Measurements from ENCODE around the gene MAP2K2. TPM values are rescaled to one million over a fixed set of nuclear protein-coding genes. Genes with fewer than 3 reads are reported as not detected.

MAP2K2 gene
- total RNA-seq, 1 experiment from 2014 or later = 126 TPM

DNA sequence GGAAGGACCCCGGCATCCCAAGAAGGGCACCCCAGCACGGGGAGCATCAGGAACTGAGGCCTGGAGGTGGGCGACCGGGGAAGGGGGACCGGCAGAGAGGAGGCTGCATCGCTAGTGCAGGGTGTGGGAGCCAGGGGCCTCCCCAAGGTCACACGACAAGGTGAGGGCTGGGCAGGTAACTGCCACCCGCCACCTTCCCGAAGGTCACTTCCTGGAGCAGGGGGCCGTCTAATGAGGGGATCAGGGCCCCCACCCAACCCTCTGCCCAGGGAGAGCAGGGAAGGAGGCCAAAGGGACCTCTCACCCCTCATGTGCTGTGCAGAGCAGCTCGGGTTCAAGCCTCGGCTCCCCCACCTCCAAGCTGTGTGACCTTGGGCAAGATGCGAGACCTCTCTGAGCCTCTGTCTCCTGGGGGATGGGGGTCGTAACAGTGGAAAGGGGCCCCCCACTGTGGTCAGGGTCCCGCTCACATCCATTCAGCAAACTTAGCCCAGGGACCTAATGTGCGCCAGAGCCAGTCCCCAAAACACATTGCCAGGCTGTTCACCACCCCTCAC, 63.2 kb downstream of the MAP2K2 start:
- no peak for DNase-seq (ENCODE audit: low read depth)

DNA sequence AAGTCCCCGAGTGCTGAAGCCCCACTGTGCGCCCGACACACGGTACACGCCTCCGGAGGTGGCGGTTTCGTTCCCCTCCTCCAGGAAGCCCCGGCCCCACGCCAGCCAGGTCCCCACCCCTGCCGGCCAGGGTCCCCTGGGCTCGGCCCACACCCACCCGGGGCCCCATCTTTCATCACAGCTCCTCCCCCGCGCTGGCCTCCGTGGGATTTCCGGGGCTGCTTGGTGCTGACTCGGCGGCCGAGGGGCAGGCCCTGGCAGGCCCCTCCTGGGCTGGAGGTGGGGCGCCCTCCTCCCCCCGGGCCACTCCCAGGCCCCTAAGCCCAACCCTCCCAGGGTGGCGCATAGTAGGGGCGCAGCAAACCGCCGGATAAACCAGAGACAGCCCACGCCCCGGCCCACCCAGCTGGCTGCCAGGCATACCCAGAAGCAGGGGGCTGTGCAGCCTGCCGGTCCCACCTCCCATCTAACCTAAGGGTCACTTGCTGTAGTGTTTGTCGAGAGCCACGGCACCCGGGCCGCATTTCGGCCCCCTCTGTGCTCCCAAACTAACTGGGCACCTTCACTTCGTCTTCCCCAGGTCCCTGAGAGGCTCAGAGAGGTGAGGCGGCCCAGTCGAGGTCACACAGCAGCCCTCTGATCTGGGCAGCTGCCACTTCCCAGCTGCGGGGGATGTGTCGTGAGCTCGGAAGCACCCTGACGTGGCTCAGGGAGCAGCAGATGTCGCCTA, 63.9 kb downstream of the MAP2K2 start:
- DNase-seq (ENCODE audit: low read depth) = no peak

DNA sequence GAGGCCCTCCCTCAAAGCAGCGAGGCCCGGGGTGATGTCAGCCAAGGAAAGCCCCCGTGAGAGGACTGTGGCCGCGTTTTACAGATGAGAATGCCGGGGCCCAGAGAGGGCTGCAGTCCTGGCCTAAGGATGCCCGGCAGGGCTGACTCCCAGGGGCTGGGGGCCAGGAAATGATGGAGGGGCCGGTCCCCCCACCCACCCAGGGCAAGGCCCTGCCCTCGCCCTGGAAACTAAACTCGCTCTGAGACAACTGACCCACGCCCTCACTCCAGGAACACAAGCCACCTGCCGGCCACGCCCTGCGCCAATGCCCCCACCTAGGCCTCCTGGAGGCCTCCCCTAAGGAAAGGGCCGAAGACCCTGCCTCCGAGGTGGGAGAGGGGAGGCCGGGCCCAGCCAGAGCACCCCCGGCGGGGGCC, 64.5 kb downstream of the MAP2K2 start:
- no peak for DNase-seq (ENCODE audit: low read depth)

DNA sequence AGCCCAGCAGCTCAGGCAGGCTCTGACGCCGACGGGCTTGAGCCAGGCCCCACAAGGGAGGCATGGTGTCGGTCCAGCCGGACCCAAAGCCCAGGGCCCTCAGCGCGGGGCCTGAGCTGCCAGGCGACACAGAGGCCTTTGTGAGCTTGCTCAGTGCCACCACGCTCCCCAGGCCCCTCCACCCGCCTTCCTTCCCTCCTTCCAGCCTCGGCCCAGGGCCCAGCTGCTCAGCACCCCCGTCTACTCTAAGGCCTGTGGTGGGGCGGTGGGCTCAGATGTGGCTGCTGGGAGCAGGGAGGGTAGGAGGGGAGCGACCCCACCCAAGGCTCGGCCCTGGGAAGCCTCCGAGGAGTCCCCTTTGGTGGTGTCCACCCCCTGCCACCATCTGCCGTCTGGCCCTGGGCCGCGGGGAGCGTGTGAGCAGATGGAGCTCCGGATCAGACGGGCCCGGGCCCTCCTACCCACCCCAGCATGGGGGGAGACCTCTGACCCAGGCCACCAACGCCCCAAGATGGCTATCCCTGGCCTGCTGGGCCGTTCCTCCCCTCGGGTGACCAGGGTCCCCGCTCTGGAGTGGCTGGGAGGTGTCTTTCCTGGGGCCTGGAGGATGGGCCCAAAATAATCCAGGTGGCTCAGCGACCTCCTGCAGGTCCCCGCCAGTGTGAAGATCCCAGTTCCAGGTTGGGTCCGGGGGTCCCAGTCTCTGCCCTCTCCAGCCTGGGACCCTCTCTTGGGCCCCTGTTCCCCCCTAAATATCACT, 65.0 kb downstream of the MAP2K2 start:
- peak; percentile 26 for DNase-seq (ENCODE audit: low read depth)

DNA sequence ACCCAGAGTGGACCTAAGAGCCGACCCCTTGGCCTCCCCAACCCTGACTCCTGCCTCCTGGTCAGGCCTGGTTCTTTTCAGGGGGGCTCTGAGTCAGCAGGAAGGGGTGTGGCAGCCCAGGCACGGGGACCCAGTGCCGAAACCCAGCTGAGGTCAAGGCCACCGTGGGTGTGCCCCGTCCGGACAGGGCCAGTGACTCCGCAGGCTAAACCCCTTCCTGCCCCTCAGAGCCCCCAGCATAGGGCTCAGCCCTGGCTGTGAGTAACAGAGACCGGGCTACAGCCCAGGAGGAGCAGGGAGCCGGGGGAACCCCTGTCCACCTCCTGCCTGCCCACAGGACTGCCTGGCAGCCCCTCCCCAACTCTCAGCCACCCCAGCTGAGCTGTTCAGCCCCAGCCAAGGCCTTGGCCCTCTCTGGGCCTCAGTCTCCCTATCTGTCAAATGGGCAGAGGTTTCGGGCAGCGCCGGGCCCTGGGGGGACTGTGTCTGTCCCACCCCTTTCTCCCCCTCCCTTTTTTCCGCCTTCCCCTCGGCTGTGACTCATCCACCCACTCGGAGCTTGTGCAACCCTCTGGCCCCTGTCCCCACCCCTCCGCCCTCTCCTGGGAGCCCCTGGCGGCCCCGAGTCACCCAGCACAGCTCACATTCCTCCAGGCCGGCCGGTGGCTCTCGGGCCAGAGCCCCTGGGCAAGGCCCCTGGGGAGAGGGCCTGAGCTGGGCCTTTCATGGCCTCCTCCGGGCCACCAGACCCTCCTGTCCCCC, 65.8 kb downstream of the MAP2K2 start:
- peak; percentile 94 for DNase-seq (ENCODE audit: low read depth)

DNA sequence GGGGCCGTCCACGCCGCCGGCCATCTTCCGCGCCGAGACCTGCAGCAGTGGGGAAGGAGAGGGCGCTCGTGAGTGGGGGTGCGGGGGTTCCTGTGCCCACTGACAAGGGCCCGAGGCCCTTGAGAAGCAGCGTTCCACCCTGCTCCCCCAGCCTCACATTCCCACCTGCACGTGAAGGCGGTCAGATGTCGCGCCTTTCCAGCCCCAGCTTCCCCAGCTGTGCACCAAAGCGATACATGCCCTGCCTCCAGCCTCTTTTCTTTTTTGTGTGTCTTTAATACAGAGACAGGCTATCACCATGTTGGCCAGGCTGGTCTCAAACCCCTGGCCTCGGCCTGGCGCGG, 68.7 kb downstream of the MAP2K2 start:
- no peak for DNase-seq (ENCODE audit: low read depth)

DNA sequence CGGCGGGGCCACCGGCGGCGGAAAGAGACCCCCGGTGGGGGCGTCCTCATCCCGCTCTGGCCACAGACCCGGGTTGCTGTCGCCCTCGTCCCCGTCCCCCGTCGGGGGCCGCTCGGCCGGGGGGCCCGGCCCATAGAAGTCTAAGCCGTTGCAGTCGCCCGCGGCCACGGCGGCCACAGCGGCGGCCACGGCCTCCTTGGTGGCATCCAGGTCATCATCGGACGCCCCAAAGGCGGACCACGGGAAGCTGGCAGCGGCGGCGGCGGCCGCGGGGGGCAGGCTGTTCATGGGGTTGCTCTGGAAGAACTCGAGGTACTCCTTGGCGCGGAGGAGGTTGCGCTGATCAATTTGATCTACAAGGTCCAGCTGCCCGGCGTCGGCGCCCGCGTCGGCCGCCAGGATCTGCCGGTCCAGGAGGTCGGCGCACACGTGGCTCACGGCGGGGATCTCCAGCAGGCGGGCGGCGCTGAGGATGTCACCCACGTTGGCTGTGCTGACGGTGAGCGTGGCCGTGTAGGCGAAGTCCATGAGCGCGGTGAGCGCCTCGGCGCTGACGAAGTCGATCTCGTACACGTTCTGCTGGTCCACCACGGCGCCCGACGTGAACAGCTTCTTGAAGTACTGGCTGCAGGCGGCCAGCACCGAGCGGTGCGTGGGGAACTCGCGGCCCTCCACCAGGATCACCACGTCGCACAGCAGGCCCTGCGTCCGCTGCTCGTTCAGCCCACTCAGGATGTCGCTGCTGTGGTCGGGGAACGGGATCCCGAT, 69.3 kb downstream of the MAP2K2 start:
- no peak for DNase-seq (ENCODE audit: low read depth)

DNA sequence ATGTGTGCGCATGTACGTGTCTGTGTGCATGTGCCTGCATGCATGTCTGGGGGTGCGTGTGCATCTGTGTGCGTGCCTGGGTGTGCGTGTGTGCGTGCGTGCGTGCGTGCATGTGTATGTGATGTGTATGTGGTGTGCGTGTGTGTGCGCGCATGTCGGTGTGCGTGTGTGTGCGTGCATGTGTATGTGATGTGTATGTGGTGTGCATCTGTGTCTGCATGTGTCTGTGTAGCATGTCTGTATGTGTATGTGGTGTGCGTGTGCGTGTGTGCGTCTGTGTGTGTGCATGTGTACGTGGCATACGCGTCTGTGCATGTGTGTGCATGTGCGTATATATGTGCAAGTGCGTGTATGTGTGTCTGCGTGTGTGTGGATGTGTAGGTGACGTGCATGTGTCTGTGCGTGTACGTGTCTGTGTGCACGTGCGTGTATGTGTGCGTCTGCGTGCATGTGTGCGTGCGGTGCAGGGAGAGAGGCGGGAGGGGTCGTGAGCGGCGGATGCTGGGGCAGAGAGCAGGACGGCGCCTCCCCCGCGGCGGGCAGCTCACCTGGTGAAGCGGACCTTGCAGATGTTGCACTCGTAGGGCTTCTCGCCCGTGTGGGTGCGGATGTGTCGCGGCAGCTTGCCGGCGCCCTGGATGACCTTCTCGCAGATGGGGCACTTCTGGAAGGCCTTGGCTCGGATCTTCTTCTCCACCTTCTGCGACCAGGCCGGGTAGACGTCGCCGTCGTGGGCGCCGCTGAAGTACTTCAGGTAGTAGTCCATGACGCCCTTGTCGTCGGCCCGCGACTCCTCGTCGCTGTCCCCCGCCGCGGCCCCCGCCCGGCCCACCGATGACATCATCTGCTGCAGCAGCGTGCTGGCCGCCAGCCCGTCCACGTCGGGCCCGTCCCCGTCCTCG, 70.2 kb downstream of the MAP2K2 start:
- DNase-seq (ENCODE audit: low read depth) = no peak

DNA sequence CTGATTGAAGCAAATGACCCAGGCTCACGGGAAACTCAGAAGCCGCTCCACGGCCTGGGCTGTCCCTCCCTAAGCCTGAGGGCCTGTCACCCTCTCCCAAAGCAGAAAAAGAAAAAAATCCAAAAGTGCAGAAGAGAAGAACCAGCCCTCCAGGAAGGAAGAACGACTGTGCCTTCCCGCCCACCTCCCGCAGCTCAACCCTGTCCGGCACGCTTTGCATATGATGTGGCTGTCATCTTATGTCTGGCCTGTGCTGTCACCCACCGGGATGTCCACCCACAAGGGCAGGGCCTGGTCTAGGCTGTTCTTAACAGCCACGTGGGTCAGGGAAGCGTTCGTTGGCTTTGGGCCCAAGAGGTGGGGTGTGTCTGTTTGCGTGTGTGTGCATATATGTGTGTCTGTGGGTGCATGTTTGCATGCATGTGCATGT, 70.9 kb downstream of the MAP2K2 start:
- DNase-seq (ENCODE audit: low read depth) = peak; percentile 84

DNA sequence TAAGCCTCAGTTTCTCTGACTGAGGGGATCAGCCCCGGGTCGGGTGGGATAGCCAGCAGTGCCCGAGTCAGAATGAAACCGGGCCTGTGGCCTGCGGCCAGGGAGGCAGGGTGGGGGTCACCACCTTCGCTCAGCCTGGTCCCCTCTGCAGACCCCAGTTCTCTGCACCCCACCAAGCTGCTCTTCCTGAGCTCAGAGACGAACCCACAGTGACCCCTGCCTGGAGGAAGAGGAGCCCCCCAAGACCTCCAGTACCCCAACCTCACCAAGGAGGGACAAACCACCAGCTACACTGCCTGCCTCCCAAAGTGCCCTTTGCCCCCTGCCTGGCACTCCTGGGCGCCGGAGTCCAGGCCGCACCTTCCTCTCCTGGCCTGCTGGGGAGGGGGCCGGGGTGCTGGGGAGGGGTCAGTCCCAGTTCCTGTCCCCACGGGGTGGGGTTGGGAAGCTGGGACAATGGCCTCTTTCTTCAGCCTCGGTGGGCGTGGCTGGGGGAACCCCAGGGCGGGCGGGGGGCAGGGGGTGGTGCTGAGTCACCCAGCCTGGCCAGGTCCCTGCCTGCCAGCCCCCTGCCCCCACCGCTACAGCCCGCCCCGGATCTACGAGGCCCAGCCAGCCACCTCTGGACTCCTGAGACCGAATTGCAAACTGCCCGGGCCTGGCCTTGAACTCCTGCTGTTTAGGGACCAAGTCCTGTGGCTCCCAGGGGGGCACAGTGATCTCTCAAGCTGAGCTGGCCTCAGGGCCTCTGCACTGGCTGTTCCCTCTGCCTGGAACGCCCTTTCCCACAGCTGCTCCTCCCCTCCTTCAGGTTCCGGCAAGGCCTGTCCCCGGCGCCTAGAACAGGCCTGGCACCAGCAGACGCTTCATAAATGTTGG, 71.6 kb downstream of the MAP2K2 start:
- peak; percentile 83 for DNase-seq (ENCODE audit: low read depth)

DNA sequence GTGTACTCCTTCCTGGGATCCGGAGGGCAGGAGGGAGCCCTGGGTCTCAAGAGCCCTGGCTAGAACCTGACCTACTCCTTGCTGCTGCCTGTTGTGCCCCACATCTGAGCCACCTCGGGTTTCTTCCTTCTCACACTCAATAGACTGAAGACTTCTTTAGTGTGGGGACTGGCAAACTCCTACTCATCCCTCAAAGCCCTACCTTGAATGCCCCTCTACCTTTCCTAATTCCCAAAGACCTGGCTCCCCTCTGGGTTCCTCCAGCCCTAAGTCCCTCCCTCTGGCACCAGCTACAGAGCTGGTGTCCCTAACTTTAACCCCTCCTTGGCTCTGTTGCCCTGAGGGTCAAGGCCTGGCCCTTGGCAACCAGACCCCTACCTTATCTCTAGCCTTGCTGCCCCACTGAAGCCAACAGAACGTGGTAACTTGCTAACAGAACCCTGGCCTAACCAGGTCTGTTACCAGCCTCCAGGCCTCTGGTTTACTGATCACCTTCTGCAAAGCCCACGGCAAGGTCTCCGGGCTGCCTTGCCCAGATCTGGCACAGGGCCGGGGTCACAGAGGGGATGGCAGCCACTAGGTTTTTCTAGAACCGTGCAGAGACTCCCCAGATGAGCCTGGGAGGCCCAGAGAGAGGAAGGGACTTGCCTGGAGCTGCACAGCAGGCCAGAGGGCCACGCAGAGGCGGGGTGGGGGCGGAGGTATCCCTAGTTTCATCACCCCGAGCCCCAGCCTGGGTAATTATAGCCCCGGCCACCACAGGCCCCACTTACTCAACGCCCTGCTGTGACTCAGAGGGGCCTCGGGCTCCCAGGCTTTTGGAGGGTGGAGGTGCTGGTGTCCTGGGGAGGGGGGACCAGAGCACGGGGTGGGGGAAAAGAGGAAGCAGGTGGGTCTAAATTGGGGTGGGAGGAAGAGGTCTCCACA, 72.5 kb downstream of the MAP2K2 start:
- DNase-seq (ENCODE audit: low read depth) = peak; percentile 88

DNA sequence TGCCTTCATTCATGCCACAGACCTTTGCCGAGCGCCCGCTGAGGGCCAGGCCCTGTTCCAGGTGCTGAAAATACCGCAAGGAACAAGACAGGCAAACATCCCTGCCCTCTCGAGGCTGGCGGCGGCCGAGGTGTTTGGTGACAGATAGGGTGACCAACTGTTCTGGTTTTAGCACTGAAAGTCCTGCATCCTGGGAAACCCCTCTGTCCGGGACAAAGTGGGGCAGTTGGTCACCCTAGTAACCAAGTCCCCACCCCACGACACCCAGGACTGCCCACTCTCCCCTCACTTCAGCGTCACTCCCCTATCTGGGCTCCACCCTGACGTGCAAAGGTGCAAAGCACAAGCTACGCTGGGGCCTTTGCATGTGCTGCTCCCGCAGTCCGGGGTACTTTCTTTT, 74.5 kb downstream of the MAP2K2 start:
- no peak for DNase-seq (ENCODE audit: low read depth)

DNA sequence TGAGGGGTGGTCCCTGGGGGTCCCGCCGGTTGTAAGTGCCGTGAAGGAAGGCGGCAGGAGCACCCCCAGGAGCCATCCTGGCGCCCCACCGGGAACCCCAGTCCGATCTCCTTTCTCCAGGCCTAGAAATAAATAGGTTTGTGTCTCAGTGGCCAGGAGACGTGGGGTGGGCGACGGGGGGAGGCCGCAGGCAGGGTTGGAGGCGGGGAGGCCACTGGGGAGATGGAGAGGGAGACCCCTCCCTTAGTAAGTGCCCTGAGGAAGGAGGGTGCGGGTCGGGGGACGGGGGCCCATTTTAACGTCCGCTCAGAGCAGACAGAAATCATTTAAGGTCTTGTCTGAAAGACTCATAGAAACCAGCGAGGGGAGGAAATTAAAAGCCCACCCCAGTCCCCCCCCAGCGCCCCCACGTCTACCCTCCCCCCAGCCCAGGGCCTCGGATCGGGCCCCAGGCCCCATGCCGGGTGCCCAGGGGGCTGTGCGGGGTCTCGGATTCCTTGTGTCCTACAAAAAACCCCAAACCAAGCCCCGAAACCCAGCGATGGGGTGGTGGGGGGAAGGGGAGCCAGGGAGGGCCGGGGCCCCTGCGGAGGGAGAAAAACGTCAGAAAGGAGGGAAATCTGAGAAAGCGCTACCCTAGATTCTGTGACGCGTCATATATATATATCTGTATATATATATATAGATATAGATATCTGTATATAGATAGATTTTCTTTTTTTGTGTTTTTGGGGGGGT, 76.8 kb downstream of the MAP2K2 start:
- no peak for DNase-seq (ENCODE audit: low read depth)

DNA sequence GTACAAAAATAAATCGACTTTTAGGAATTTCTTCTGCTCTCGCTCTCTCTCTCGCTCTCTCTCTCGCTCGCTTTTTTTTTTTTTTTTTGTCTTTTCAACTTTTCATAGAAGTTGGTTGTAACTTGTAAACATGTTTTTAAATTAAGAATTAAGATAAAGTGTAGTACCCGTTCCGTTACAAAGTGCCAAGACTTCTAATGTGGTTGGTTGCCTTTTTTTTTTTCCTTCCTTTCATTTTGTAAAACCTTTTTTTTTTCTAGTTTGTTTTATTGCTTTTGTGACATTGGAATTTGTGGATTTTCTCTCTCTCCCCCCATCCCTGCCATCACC, 77.6 kb downstream of the MAP2K2 start:
- DNase-seq (ENCODE audit: low read depth) = no peak

DNA sequence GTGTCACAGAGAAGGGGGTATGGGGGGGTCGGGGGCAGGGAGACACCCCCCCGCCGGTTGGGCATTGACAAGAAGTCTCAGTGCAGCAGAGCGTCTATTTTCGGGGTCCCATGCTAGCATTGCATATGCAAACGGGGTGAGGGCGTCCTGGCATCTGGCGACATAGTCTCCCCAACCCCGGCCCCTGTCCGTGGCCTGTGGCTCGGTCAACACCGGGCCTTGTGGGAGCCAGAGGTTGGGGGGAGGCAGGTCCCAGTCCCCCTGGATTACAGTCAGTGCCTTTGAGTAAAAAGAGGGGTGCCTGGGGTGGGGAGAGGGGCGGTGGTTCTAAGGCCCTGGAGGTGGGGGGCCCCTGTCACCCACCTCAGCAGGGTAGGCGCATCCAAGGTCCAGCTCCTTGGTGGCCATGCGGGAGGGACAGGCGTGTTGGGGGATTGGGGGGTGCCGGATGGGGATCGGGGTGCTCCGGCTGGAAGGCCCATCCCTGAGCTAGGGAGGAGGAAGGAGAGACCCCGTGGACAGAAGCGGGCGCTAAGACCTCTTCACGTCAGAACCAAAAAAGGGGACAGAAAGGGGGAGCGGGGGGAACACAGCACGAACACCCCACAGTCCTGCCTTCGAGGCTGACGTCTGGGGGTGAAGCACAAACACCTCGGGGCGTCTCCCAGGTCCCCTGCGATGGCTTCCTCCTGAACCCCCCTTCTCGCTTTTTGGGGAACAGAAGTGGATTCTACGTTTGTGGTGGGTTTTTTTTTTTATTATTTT, 78.1 kb downstream of the MAP2K2 start:
- DNase-seq (ENCODE audit: low read depth) = no peak

DNA sequence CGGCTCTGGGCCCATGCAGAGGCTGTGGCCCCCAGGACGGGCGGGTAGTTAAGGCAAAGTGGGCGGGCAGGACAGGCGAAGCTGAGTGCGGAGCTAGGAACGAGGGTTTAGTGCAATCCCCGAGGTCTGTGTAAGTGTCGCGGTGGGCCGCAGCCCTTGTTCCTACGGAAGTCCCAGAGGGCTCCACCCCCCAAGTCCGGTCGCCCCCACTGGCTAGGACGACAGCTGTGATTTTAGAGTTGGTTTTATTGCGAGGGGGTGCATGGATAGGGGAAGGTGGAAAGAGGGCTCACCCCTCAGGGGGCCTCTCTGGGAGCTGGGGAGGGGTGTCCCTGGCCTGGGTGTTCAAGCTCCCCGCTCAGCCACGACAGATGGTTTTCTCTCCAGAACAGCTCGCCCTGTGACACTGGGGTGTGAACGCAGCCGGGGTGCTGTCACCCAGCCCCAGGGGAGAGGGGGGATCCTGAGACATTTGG, 78.9 kb downstream of the MAP2K2 start:
- DNase-seq (ENCODE audit: low read depth) = no peak

Measured in RPMI7951 (cell line).